HEK293 (cell line): ENCODE measurements around the gene COG1.
A peak's percentile ranks its signal among the peaks of the same experiment; 100 is the strongest.

Experiments used
- BCL11A ChIP-seq: fragments of 450-650 bp; formaldehyde crosslinking; IDR thresholded peaks from 2 replicates; pipeline ENCODE4 v1.5.1; 2016; ENCODE audit warnings: low read depth, missing biosample characterization, missing genetic modification characterization
- IKZF3 ChIP-seq: fragments of 450-650 bp; IDR thresholded peaks from 2 replicates; pipeline ENCODE4 v1.5.0; 2018; ENCODE audit warnings: missing biosample characterization, mild to moderate bottlenecking, missing genetic modification characterization, moderate library complexity
- KLF1 ChIP-seq: fragments of 450-650 bp; formaldehyde crosslinking; IDR thresholded peaks from 2 replicates; pipeline ENCODE4 v1.5.1; 2016; ENCODE audit warnings: missing biosample characterization, missing genetic modification characterization
- KLF16 ChIP-seq: fragments of 450-650 bp; formaldehyde crosslinking; IDR thresholded peaks from 2 replicates; pipeline ENCODE4 v1.5.1; 2017; ENCODE audit warnings: missing biosample characterization, missing genetic modification characterization
- KLF8 ChIP-seq: fragments of 450-650 bp; formaldehyde crosslinking; IDR thresholded peaks from 2 replicates; pipeline ENCODE4 v1.5.1; 2016; ENCODE audit warnings: missing biosample characterization, missing genetic modification characterization
- SCRT2 ChIP-seq: fragments of 450-650 bp; formaldehyde crosslinking; IDR thresholded peaks from 2 replicates; pipeline ENCODE4 v1.5.1; 2016; ENCODE audit warnings: missing biosample characterization, missing genetic modification characterization
- SP2 ChIP-seq: fragments of 450-650 bp; formaldehyde crosslinking; IDR thresholded peaks from 2 replicates; pipeline ENCODE4 v1.5.1; 2016; ENCODE audit warnings: missing biosample characterization, missing genetic modification characterization
- ZBTB7A ChIP-seq: fragments of 450-650 bp; formaldehyde crosslinking; IDR thresholded peaks from 2 replicates; pipeline ENCODE4 v1.5.1; 2016; ENCODE audit warnings: low read depth, missing biosample characterization, missing genetic modification characterization
- ZBTB8A ChIP-seq: fragments of 450-650 bp; formaldehyde crosslinking; IDR thresholded peaks from 2 replicates; pipeline ENCODE4 v1.5.1; 2016; ENCODE audit warnings: missing biosample characterization, missing genetic modification characterization
- ZFP37 ChIP-seq: fragments of 450-650 bp; formaldehyde crosslinking; IDR thresholded peaks from 2 replicates; pipeline ENCODE4 v1.5.1; 2016; ENCODE audit warnings: missing biosample characterization, missing genetic modification characterization
- ZFP69B ChIP-seq: fragments of 450-650 bp; formaldehyde crosslinking; IDR thresholded peaks from 2 replicates; pipeline ENCODE4 v1.5.1; 2016; ENCODE audit warnings: missing biosample characterization, missing genetic modification characterization
- ZNF121 ChIP-seq: fragments of 450-650 bp; formaldehyde crosslinking; IDR thresholded peaks from 2 replicates; pipeline ENCODE4 v1.5.1; 2016; ENCODE audit warnings: missing biosample characterization, missing genetic modification characterization
- ZNF239 ChIP-seq: fragments of 450-650 bp; formaldehyde crosslinking; IDR thresholded peaks from 2 replicates; pipeline ENCODE4 v1.5.1; 2016; ENCODE audit warnings: missing biosample characterization, missing genetic modification characterization
- ZNF366 ChIP-seq: fragments of 450-650 bp; formaldehyde crosslinking; conservative IDR thresholded peaks from 2 replicates; pipeline ENCODE4 v1.5.1; 2016; ENCODE audit warnings: missing biosample characterization, missing genetic modification characterization
- ZNF416 ChIP-seq: fragments of 450-650 bp; formaldehyde crosslinking; IDR thresholded peaks from 2 replicates; pipeline ENCODE4 v1.5.1; 2016; ENCODE audit warnings: missing biosample characterization, missing genetic modification characterization
- ZNF514 ChIP-seq: fragments of 450-650 bp; formaldehyde crosslinking; IDR thresholded peaks from 2 replicates; pipeline ENCODE4 v1.5.1; 2016; ENCODE audit warnings: missing biosample characterization, missing genetic modification characterization
- ZNF596 ChIP-seq: fragments of 450-650 bp; IDR thresholded peaks from 2 replicates; pipeline ENCODE4 v1.5.0; 2018; ENCODE audit warnings: missing biosample characterization, mild to moderate bottlenecking, missing genetic modification characterization, moderate library complexity
- ZNF610 ChIP-seq: fragments of 450-650 bp; formaldehyde crosslinking; IDR thresholded peaks from 2 replicates; pipeline ENCODE4 v1.5.1; 2016; ENCODE audit warnings: missing biosample characterization, missing genetic modification characterization, borderline replicate concordance
- ZNF843 ChIP-seq: fragments of 450-650 bp; formaldehyde crosslinking; IDR thresholded peaks from 2 replicates; pipeline ENCODE4 v1.5.1; 2016; ENCODE audit warnings: missing biosample characterization, missing genetic modification characterization
- ZSCAN30 ChIP-seq: fragments of 450-650 bp; IDR thresholded peaks from 2 replicates; pipeline ENCODE4 v1.5.1; 2018; ENCODE audit warnings: missing biosample characterization, mild to moderate bottlenecking, missing genetic modification characterization, moderate library complexity
- ZXDB ChIP-seq: fragments of 450-650 bp; formaldehyde crosslinking; IDR thresholded peaks from 2 replicates; pipeline ENCODE4 v1.5.1; 2016; ENCODE audit warnings: missing biosample characterization, missing genetic modification characterization
- TF ChIP-seq, protein P1 (sequence below): fragments of 450-650 bp; formaldehyde crosslinking; IDR thresholded peaks from 2 replicates; pipeline ENCODE4 v1.5.1; 2016; ENCODE audit warnings: missing biosample characterization, missing genetic modification characterization
- TF ChIP-seq, protein P2 (sequence below): fragments of 450-650 bp; formaldehyde crosslinking; IDR thresholded peaks from 2 replicates; pipeline ENCODE4 v1.5.1; 2017; ENCODE audit warnings: missing biosample characterization, missing genetic modification characterization
- TF ChIP-seq, protein P3 (sequence below): fragments of 450-650 bp; formaldehyde crosslinking; IDR thresholded peaks from 2 replicates; pipeline ENCODE4 v1.5.0; 2017; ENCODE audit warnings: missing biosample characterization, missing genetic modification characterization, borderline replicate concordance
- TF ChIP-seq, protein P4 (sequence below): fragments of 450-650 bp; formaldehyde crosslinking; IDR thresholded peaks from 2 replicates; pipeline ENCODE4 v1.5.1; 2017; ENCODE audit warnings: missing biosample characterization, missing genetic modification characterization
- TF ChIP-seq, protein P5 (sequence below): fragments of 450-650 bp; formaldehyde crosslinking; IDR thresholded peaks from 2 replicates; pipeline ENCODE4 v1.5.1; 2016; ENCODE audit warnings: missing biosample characterization, missing genetic modification characterization
- TF ChIP-seq, protein P6 (sequence below): fragments of 450-650 bp; formaldehyde crosslinking; IDR thresholded peaks from 2 replicates; pipeline ENCODE4 v1.5.1; 2016; ENCODE audit warnings: missing biosample characterization, missing genetic modification characterization

The COG1 gene

DNA sequence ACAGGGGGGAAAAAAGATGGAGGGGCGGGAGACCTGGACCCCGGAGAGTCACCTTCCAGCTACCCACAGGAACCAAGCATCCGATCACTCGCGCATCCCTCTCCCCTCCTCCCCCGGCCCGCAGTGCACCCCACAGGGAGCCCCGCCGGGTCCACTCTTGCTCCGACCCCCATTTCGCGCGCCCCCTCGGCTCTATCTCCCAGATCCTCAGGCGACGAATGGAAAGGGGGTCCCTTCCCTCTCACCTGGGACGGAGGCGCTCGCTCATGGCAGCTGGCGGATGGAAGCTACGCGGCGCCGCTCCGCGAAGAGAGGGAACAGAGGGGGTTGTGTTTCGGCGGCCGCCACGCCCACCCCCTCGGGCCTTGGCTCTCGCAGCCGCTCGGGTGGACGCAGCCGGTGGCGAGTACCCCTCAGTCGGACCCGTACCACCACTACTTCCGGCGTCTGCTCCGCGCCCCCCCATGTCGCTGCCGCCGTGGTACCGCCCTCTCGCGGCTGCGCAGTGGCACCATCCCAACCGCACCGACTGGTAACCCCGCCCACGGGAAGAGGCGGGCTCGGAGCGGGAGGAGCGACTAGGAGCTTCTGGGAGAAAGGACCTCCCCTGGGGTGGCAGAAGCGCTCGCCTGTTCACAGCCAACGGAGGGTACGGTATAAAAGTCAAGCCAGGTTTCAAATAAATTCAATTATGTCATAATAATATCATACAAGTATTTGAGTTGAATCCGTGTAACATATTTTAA lies 39.2 kb downstream of the COG1 start (continued):
- TF ChIP-seq ZNF366 (tag by site-specific recombination) (peak; percentile 29), KLF16 (tag by site-specific recombination) (peak; percentile 92), ZFP69B (tag by site-specific recombination) (peak; percentile 42; the same call in 1 of the 2 replicates), ZNF596 (tag by site-specific recombination) (no peak), SCRT2 (tag by site-specific recombination) (no peak), KLF8 (tag by site-specific recombination) (0 out of 2 replicates have a peak, but pooled peaks have one; percentile 47), BCL11A (tag by site-specific recombination) (no peak), ZNF610 (peak; percentile 85), ZNF416 (tag by site-specific recombination) (no peak), ZBTB8A (tag by site-specific recombination) (peak; percentile 44; the same call in 1 of the 2 replicates), IKZF3 (peak; percentile 91), ZSCAN30 (tag by site-specific recombination) (peak; percentile 34; the same call in 1 of the 2 replicates), ZFP37 (tag by site-specific recombination) (no peak), ZXDB (tag by site-specific recombination) (peak; percentile 89), ZNF239 (tag by site-specific recombination) (no peak), KLF1 (tag by site-specific recombination) (peak; percentile 74), SP2 (tag by site-specific recombination) (peak; percentile 98), ZBTB7A (tag by site-specific recombination) (0 out of 2 replicates have a peak, but pooled peaks have one; percentile 80), ZNF121 (tag by site-specific recombination) (no peak), ZNF514 (tag by site-specific recombination) (no peak), ZNF843 (tag by site-specific recombination) (peak; percentile 32; the same call in 1 of the 2 replicates)
- TF ChIP-seq, protein P1, sequence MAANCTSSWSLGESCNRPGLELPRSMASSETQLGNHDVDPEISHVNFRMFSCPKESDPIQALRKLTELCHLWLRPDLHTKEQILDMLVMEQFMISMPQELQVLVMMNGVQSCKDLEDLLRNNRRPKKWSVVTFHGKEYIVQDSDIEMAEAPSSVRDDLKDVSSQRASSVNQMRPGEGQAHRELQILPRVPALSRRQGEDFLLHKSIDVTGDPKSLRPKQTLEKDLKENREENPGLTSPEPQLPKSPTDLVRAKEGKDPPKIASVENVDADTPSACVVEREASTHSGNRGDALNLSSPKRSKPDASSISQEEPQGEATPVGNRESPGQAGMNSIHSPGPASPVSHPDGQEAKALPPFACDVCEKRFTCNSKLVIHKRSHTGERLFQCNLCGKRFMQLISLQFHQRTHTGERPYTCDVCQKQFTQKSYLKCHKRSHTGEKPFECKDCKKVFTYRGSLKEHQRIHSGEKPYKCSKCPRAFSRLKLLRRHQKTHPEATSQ, result 0 out of 2 replicates have a peak, but pooled peaks have one; percentile 44
- TF ChIP-seq, protein P2, sequence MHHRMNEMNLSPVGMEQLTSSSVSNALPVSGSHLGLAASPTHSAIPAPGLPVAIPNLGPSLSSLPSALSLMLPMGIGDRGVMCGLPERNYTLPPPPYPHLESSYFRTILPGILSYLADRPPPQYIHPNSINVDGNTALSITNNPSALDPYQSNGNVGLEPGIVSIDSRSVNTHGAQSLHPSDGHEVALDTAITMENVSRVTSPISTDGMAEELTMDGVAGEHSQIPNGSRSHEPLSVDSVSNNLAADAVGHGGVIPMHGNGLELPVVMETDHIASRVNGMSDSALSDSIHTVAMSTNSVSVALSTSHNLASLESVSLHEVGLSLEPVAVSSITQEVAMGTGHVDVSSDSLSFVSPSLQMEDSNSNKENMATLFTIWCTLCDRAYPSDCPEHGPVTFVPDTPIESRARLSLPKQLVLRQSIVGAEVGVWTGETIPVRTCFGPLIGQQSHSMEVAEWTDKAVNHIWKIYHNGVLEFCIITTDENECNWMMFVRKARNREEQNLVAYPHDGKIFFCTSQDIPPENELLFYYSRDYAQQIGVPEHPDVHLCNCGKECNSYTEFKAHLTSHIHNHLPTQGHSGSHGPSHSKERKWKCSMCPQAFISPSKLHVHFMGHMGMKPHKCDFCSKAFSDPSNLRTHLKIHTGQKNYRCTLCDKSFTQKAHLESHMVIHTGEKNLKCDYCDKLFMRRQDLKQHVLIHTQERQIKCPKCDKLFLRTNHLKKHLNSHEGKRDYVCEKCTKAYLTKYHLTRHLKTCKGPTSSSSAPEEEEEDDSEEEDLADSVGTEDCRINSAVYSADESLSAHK (tag by site-specific recombination), result no peak
- TF ChIP-seq, protein P3, sequence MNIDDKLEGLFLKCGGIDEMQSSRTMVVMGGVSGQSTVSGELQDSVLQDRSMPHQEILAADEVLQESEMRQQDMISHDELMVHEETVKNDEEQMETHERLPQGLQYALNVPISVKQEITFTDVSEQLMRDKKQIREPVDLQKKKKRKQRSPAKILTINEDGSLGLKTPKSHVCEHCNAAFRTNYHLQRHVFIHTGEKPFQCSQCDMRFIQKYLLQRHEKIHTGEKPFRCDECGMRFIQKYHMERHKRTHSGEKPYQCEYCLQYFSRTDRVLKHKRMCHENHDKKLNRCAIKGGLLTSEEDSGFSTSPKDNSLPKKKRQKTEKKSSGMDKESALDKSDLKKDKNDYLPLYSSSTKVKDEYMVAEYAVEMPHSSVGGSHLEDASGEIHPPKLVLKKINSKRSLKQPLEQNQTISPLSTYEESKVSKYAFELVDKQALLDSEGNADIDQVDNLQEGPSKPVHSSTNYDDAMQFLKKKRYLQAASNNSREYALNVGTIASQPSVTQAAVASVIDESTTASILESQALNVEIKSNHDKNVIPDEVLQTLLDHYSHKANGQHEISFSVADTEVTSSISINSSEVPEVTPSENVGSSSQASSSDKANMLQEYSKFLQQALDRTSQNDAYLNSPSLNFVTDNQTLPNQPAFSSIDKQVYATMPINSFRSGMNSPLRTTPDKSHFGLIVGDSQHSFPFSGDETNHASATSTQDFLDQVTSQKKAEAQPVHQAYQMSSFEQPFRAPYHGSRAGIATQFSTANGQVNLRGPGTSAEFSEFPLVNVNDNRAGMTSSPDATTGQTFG (tag by site-specific recombination), result no peak
- TF ChIP-seq, protein P4, sequence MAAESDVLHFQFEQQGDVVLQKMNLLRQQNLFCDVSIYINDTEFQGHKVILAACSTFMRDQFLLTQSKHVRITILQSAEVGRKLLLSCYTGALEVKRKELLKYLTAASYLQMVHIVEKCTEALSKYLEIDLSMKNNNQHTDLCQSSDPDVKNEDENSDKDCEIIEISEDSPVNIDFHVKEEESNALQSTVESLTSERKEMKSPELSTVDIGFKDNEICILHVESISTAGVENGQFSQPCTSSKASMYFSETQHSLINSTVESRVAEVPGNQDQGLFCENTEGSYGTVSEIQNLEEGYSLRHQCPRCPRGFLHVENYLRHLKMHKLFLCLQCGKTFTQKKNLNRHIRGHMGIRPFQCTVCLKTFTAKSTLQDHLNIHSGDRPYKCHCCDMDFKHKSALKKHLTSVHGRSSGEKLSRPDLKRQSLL (tag by site-specific recombination), result peak; percentile 50; the same call in 1 of the 2 replicates
- TF ChIP-seq, protein P5, sequence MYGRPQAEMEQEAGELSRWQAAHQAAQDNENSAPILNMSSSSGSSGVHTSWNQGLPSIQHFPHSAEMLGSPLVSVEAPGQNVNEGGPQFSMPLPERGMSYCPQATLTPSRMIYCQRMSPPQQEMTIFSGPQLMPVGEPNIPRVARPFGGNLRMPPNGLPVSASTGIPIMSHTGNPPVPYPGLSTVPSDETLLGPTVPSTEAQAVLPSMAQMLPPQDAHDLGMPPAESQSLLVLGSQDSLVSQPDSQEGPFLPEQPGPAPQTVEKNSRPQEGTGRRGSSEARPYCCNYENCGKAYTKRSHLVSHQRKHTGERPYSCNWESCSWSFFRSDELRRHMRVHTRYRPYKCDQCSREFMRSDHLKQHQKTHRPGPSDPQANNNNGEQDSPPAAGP, result peak; percentile 66; the same call in 1 of the 2 replicates
- TF ChIP-seq, protein P6, sequence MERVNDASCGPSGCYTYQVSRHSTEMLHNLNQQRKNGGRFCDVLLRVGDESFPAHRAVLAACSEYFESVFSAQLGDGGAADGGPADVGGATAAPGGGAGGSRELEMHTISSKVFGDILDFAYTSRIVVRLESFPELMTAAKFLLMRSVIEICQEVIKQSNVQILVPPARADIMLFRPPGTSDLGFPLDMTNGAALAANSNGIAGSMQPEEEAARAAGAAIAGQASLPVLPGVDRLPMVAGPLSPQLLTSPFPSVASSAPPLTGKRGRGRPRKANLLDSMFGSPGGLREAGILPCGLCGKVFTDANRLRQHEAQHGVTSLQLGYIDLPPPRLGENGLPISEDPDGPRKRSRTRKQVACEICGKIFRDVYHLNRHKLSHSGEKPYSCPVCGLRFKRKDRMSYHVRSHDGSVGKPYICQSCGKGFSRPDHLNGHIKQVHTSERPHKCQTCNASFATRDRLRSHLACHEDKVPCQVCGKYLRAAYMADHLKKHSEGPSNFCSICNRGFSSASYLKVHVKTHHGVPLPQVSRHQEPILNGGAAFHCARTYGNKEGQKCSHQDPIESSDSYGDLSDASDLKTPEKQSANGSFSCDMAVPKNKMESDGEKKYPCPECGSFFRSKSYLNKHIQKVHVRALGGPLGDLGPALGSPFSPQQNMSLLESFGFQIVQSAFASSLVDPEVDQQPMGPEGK (tag by site-specific recombination), result peak; percentile 94
